Neuronal stem cell (in vitro differentiated cells): ENCODE measurements around the gene FAM209B. TPM values are rescaled to one million over a fixed set of nuclear protein-coding genes. Genes with fewer than 3 reads are reported as not detected.
"Not testable (repeated sequence)": the region's sequence is repeated elsewhere in the genome, so short reads cannot be mapped to it uniquely, and the experiment has no call there.

Experiments used
- DNase-seq: peaks from one replicate; pipeline ENCODE4 v3.0.0-alpha.2; 2013; ENCODE audit warnings: low spot score
- H2AFZ ChIP-seq: one replicate; pipeline ENCODE4 v1.6.1; 2013; ENCODE audit warnings: mild to moderate bottlenecking, low read length, inconsistent platforms
- H2AK5ac ChIP-seq: 2 replicates; pipeline ENCODE4 v1.6.1; 2013; ENCODE audit warnings: low read depth, mild to moderate bottlenecking, inconsistent platforms, low read length, moderate library complexity, mixed read lengths
- H2BK120ac ChIP-seq: 2 replicates; pipeline ENCODE4 v1.6.1; 2013; ENCODE audit warnings: low read depth, mild to moderate bottlenecking, inconsistent platforms, low read length, moderate library complexity, mixed read lengths
- H2BK12ac ChIP-seq: one replicate; pipeline ENCODE4 v1.6.1; 2013; ENCODE audit warnings: low read length, inconsistent platforms
- H2BK15ac ChIP-seq: 2 replicates; pipeline ENCODE4 v1.6.1; 2013; ENCODE audit warnings: mild to moderate bottlenecking, low read length, inconsistent platforms, mixed read lengths
- H2BK5ac ChIP-seq: one replicate; pipeline ENCODE4 v1.6.1; 2013; ENCODE audit warnings: inconsistent platforms, mild to moderate bottlenecking, low read length, moderate library complexity
- H3K14ac ChIP-seq: one replicate; pipeline ENCODE4 v1.6.1; 2013; ENCODE audit warnings: low read length, inconsistent platforms
- H3K18ac ChIP-seq: 2 replicates; pipeline ENCODE4 v1.6.1; 2013; ENCODE audit warnings: low read length, inconsistent platforms
- H3K23ac ChIP-seq: 2 replicates; pipeline ENCODE4 v1.6.1; 2013; ENCODE audit warnings: low read depth, mild to moderate bottlenecking, mixed read lengths, low read length, inconsistent platforms; ENCODE audit not compliant: poor library complexity
- H3K27ac ChIP-seq: replicated peaks from 3 replicates; pipeline ENCODE4 v1.5.1; 2013; ENCODE audit warnings: low read length, inconsistent platforms
- H3K27me3 ChIP-seq, 3 experiments: 2 replicates each; pipeline ENCODE4 v1.6.1; 2013; ENCODE audit warnings: low read length in 3 of 3, mild to moderate bottlenecking in 2 of 3, inconsistent platforms in 1 of 3, low read depth in 1 of 3, mixed read lengths in 1 of 3, moderate library complexity in 1 of 3; ENCODE audit not compliant: control insufficient read depth in 3 of 3, insufficient read depth in 3 of 3
- H3K36me3 ChIP-seq, 2 donors: replicated peaks in 1 of 2; 2 replicates each; pipeline ENCODE4 v1.6.1; 2013; ENCODE audit warnings: low read length in 2 of 2; ENCODE audit not compliant: control insufficient read depth in 2 of 2, insufficient read depth in 2 of 2
- H3K4ac ChIP-seq: 2 replicates; pipeline ENCODE4 v1.6.1; 2013; ENCODE audit warnings: inconsistent platforms, mild to moderate bottlenecking, low read length, moderate library complexity
- H3K4me1 ChIP-seq, 2 donors: 1 replicate in 1 of 2; 2 replicates in 1 of 2; pipeline ENCODE4 v1.6.1; 2013; ENCODE audit warnings: low read length in 2 of 2, low read depth in 1 of 2; ENCODE audit not compliant: control insufficient read depth in 2 of 2, insufficient read depth in 1 of 2
- H3K4me2 ChIP-seq: one replicate; pipeline ENCODE4 v1.6.1; 2013; ENCODE audit warnings: mild to moderate bottlenecking, low read length, inconsistent platforms; ENCODE audit not compliant: insufficient read depth, poor library complexity, severe bottlenecking
- H3K4me3 ChIP-seq, 2 donors: 2 replicates each; pipeline ENCODE4 v1.5.1; 2013; ENCODE audit warnings: low read length in 2 of 2, mild to moderate bottlenecking in 2 of 2, inconsistent platforms in 1 of 2, moderate library complexity in 1 of 2
- H3K79me1 ChIP-seq: one replicate; pipeline ENCODE4 v1.6.1; 2013; ENCODE audit warnings: low read depth, mild to moderate bottlenecking, inconsistent platforms, low read length, moderate library complexity
- H3K9ac ChIP-seq: one replicate; pipeline ENCODE4 v1.6.1; 2013; ENCODE audit warnings: mild to moderate bottlenecking, low read depth, low read length, inconsistent platforms; ENCODE audit not compliant: poor library complexity
- H3K9me3 ChIP-seq, 2 donors: replicated peaks in 1 of 2; 2 replicates each; pipeline versions ENCODE3 to v1.6.1; 2013; ENCODE audit warnings: low read length in 2 of 2, mild to moderate bottlenecking in 2 of 2, inconsistent platforms in 1 of 2, low read depth in 1 of 2, mixed read lengths in 1 of 2, moderate library complexity in 1 of 2; ENCODE audit not compliant: control insufficient read depth in 2 of 2, insufficient read depth in 1 of 2
- H4K8ac ChIP-seq: one replicate; pipeline ENCODE4 v1.6.1; 2013; ENCODE audit warnings: low read depth, mild to moderate bottlenecking, inconsistent platforms, low read length, moderate library complexity
- H4K91ac ChIP-seq: one replicate; pipeline ENCODE4 v1.6.1; 2013; ENCODE audit warnings: low read length, low read depth, mild to moderate bottlenecking, inconsistent platforms; ENCODE audit not compliant: poor library complexity
- WGBS, 2 donors: extraction: QIAGEN DNeasy Blood & Tissue Kit; methylation state at CpG; one replicate each; pipeline ENCODE4 v1.1.7; 2013; ENCODE audit warnings: missing lambda C conversion rate in 2 of 2, mixed read lengths in 1 of 2; ENCODE audit not compliant: insufficient read length in 2 of 2, insufficient replicate concordance in 1 of 2; ENCODE audit errors: extremely low coverage in 2 of 2; 5-methylcytosine and 5-hydroxymethylcytosine counted together
- polyA plus RNA-seq, 2 experiments: library from polyadenylated mRNA; stranded (reverse); fragments of 200-250 nt; gene quantifications; one replicate each; pipeline ENCODE4 v1.2.3, GENCODE V29; 2013

Gene FAM209B
- 0.75 TPM for polyA plus RNA-seq (2013, experiment 1 of 2)
- 0.69 TPM for polyA plus RNA-seq (2013, experiment 2 of 2)

GRCh38 chr20:56532946-56533345 is at the start of gene FAM209B:
Gene FAM209B (plus strand): TSS chr20:56533246. CDS start chr20:56533342, 96 bp downstream.
- H4K91ac ChIP-seq, H3K36me3 ChIP-seq, H3K4me1 ChIP-seq, H2BK15ac ChIP-seq, H3K79me1 ChIP-seq, H3K4me2 ChIP-seq, H4K8ac ChIP-seq, H3K9ac ChIP-seq, H2AK5ac ChIP-seq, H3K18ac ChIP-seq, H3K4me3 ChIP-seq, H2BK5ac ChIP-seq, H3K27ac ChIP-seq, H3K9me3 ChIP-seq, H2BK120ac ChIP-seq, H3K23ac ChIP-seq, DNase-seq, H2BK12ac ChIP-seq, H3K14ac ChIP-seq, H3K4ac ChIP-seq, H2AFZ ChIP-seq, H3K27me3 ChIP-seq: not testable (repeated sequence)
- WGBS, 2 donors: no CpG with 5 or more reads among the region's 9 CpGs

GRCh38 chr20:56483970-56484369 is 49.1 kb upstream of the FAM209B start:
- H4K91ac ChIP-seq: no peak overlapping the region
- H3K79me1 ChIP-seq: peaks cover 2% of the 10 kb centered on the region
- no peak overlapping the region for H3K23ac ChIP-seq
- no peak overlapping the region for H2BK12ac ChIP-seq
- no peaks in the 10 kb centered on the region for H3K27me3 ChIP-seq
- no peak overlapping the region for H2BK5ac ChIP-seq
- no peak overlapping the region for H3K27ac ChIP-seq
- no peak for DNase-seq
- no peak overlapping the region for H4K8ac ChIP-seq
- no peak overlapping the region for H2BK15ac ChIP-seq
- no peak overlapping the region for H2BK120ac ChIP-seq
- H3K4me1 ChIP-seq: no peaks in the 10 kb centered on the region
- H3K9me3 ChIP-seq: no peaks in the 10 kb centered on the region
- no peak overlapping the region for H3K4me2 ChIP-seq
- H3K36me3 ChIP-seq: peaks cover 29 to 86% of the 10 kb centered on the region in 2 donors
- H3K4me3 ChIP-seq: no peak overlapping the region
- no peak overlapping the region for H2AFZ ChIP-seq
- H3K18ac ChIP-seq: no peak overlapping the region
- WGBS, 2 donors: no CpG with 5 or more reads among the region's 7 CpGs
- H3K9ac ChIP-seq: no peak overlapping the region
- H3K4ac ChIP-seq: no peak overlapping the region
- H2AK5ac ChIP-seq: no peak overlapping the region
- no peak overlapping the region for H3K14ac ChIP-seq

- H2BK120ac ChIP-seq: no peak overlapping the region
- no peak overlapping the region for H3K27ac ChIP-seq
Observed at GRCh38 chr20:56487216-56487615, 45.8 kb upstream of the FAM209B start.

GRCh38 chr20:56488566-56488965 is 44.5 kb upstream of the FAM209B start:
- Histone ChIP-seq H2AK5ac (no peak overlapping the region), H2AFZ (no peak overlapping the region)

More at GRCh38 chr20:56487216-56487615, 45.8 kb upstream of the FAM209B start:
- H3K27me3 ChIP-seq: no peaks in the 10 kb centered on the region
- no peaks in the 10 kb centered on the region for H3K4me1 ChIP-seq
- H2AK5ac ChIP-seq: no peak overlapping the region
- DNase-seq: no peak
- H4K8ac ChIP-seq: no peak overlapping the region
- no peak overlapping the region for H2BK5ac ChIP-seq
- H2AFZ ChIP-seq: no peak overlapping the region
- no peak overlapping the region for H3K4me2 ChIP-seq
- H3K23ac ChIP-seq: no peak overlapping the region
- no peak overlapping the region for H3K14ac ChIP-seq
- no peak overlapping the region for H3K4me3 ChIP-seq
- H2BK15ac ChIP-seq: no peak overlapping the region
- no peak overlapping the region for H4K91ac ChIP-seq
- H2BK12ac ChIP-seq: no peak overlapping the region
- H3K9ac ChIP-seq: no peak overlapping the region
- WGBS, 2 donors: no CpG with 5 or more reads among the region's 11 CpGs
- H3K36me3 ChIP-seq: peaks cover 28 to 85% of the 10 kb centered on the region in 2 donors
- peaks cover 5% of the 10 kb centered on the region for H3K79me1 ChIP-seq
- H3K9me3 ChIP-seq: no peaks in the 10 kb centered on the region
- no peak overlapping the region for H3K18ac ChIP-seq
- no peak overlapping the region for H3K4ac ChIP-seq

More at GRCh38 chr20:56488566-56488965, 44.5 kb upstream of the FAM209B start:
- H2BK15ac ChIP-seq: no peak overlapping the region
- no peak for DNase-seq
- no peak overlapping the region for H3K9ac ChIP-seq
- no peak overlapping the region for H3K4me2 ChIP-seq
- H3K27ac ChIP-seq: no peak overlapping the region
- H2BK5ac ChIP-seq: no peak overlapping the region
- H3K36me3 ChIP-seq: peaks cover 28 to 82% of the 10 kb centered on the region in 2 donors
- H3K18ac ChIP-seq: no peak overlapping the region
- H3K4ac ChIP-seq: no peak overlapping the region
- H3K4me1 ChIP-seq: no peaks in the 10 kb centered on the region
- H2BK120ac ChIP-seq: no peak overlapping the region
- H3K79me1 ChIP-seq: peaks cover 7% of the 10 kb centered on the region
- H4K91ac ChIP-seq: no peak overlapping the region
- H3K9me3 ChIP-seq: no peaks in the 10 kb centered on the region
- no peak overlapping the region for H3K4me3 ChIP-seq
- H4K8ac ChIP-seq: no peak overlapping the region
- H3K23ac ChIP-seq: no peak overlapping the region
- H2BK12ac ChIP-seq: no peak overlapping the region
- no peaks in the 10 kb centered on the region for H3K27me3 ChIP-seq
- no CpG with 5 or more reads among the region's 5 CpGs for WGBS, 2 donors
- no peak overlapping the region for H3K14ac ChIP-seq
